GM19324 (cell line): ENCODE data around the gene RNF168.
"Not testable (repeated sequence)": the region's sequence is repeated elsewhere in the genome, so short reads cannot be mapped to it uniquely, and the experiment has no call there.

ENCODE experiments used
- ATAC-seq: cut with Tn5 transposase; IDR thresholded peaks from one replicate; pipeline ENCODE4 v1.9.1; 2021; ENCODE audit warnings: mild to moderate bottlenecking, moderate library complexity; ENCODE audit not compliant: unreplicated experiment, low FRiP score

Gene RNF168, protein sequence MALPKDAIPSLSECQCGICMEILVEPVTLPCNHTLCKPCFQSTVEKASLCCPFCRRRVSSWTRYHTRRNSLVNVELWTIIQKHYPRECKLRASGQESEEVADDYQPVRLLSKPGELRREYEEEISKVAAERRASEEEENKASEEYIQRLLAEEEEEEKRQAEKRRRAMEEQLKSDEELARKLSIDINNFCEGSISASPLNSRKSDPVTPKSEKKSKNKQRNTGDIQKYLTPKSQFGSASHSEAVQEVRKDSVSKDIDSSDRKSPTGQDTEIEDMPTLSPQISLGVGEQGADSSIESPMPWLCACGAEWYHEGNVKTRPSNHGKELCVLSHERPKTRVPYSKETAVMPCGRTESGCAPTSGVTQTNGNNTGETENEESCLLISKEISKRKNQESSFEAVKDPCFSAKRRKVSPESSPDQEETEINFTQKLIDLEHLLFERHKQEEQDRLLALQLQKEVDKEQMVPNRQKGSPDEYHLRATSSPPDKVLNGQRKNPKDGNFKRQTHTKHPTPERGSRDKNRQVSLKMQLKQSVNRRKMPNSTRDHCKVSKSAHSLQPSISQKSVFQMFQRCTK

DNA sequence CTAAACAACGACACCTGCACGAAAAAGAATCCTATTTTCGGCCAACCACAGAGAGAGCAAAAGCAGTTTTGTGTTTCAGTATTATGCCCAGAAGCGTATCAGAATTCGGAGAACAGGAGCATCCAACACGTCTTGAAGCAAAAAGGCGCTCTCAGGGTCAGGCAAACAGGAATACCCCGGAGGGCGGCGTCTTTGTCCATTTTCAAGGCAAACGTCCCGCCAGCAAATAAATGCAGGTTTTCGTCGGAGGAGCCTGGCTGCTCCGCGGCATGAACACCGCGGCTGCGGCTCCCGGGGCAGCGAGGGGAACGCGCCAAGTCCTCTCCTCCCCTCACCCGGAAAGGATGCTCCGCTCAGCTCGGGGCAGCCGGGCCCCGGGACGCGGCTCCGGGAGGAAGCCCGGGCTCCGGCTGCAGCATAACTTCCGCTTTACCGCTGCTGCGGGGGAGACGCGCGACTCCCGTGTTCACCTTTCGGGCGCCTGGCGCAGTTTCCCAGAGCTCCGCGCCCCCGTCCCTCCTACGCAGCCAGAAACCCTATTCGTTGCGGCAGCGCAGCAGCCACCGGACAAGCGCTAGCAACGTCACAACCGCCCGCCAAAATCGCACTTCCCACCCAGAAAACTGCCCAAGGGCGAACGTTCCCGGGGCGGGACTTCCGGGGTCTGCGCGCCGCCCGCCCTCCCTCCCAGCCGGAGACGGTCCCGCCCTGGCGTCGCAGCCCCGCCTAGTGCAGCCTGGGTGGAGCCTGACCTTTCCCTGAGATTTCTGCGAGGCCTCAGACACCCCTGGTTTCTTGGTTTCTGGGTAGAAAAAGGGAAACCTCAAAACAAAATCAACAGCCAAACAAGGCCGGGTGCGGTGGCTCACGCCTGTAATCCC, at the start of gene RNF168:
RNF168 (minus strand) TSS at position 573 of the 881 bp plus-strand sequence. CDS start 595 bp downstream, outside the sequence.
- ATAC-seq: peak; percentile 85

DNA sequence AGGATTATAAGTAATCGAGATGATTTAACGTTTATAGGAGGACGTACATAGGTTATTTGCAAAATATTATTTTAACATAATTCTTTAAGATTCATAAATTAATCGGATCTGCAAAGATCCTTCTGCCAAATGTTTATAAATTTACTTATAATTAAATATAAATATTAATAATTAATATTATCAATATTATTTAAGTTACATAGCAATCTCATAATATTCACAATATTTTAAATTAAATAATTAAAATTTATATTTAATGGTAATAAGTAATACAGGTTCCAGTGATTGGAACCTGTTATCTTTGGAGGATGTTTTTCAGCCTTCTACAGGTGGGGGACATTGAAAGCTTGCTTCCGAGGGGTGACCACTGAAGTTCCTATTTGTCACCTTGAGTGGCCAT, 48.7 kb upstream of the RNF168 start:
- no peak for ATAC-seq

DNA sequence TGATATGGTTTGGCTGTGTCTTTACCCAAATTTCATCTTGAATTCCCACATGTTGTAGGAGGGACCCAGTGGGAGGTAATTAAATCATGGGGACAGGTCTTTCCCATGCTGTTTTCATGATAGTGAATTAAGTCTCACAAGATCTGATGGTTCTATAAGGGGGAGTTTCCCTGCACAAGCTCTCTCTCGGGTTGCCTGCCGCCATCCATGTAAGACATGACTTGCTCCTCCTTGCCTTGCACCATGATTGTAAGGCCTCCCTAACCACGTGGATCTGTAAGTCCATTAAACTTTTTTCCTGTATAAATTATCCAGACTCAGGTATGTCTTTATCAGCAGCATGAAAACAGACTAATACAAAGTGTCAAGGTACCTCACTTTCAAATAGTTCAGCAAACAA, 46.6 kb upstream of the RNF168 start:
- ATAC-seq: not testable (repeated sequence)

DNA sequence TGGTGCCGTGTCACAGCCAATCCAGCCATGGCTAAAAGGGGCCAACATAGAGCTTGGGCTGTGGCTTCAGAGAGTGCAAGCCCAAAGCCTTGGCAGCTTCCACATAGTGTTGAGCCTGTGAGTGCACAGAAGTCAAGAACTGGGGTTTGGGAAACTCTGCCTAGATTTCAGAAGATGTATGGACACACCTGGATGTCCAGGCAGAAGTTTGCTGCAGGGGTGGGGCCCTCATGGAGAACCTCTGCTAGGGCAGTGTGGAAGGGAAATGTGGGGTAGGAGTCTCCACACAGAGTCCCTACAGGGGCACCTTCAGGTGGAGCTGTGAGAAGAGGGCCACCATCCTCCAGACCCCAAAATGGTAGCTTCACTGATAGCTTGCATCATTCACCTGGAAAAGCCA, 45.7 kb upstream of the RNF168 start:
- ATAC-seq: not testable (repeated sequence)

DNA sequence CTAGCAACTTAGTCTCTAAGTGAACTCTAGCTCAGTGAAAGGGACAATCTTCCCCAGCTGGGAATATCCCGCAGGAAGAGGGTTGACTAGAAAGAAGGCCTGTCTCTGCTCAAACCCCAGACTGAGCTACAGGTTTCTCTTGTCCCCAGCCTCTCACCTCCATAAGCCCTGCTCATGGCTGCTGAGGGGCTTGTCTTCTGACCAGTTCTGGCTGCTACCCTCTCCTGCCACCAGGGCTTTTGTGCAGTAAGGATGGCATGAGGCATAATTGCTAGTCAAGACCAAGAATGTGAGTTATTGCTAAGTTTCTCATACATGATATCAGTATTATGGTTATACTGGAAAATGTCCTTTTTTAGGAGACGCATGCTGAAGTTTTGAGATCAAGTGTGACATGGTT, 43.5 kb upstream of the RNF168 start:
- ATAC-seq: no peak

DNA sequence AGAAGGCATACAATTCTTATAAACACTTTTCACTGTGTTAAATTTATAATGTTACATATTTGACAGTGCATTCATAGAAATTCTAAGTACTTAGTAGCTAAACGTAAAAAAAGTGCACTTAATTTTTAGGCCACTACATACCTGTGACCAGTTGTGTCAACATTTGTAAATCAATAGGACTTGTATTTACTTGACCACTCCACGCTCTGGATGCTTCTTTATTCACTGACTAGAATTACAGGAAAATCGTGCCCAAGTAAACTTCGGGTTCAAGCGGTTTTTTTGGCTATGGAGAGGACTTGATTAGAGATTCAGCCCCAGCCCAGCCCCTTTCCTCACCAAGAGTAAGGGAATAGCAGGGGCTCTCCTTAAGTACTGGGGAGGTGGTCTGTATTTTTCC, 43.0 kb upstream of the RNF168 start:
- no peak for ATAC-seq

DNA sequence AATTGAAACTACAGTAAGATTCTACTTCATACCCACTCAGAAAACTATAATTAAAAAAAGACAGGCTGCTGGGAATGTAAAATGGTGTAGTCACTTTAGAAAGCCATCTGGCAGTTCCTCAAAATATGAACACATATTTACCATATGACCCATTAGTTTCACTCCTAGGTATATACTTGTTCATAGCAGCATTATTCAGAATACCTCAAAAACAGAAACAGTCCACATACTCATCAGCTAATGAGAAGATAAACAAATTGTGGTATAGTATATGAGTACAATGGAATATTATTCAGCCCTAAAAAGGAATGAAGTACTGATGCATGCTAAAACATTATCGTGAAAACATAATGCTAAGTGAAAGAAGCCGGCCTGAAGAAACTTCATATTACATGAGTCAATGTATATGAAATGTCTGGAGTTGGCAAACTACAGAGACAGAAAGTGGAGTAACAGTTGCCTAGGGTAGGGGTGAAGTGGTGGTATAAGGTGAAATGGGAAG, 41.0 kb upstream of the RNF168 start:
- no peak for ATAC-seq

DNA sequence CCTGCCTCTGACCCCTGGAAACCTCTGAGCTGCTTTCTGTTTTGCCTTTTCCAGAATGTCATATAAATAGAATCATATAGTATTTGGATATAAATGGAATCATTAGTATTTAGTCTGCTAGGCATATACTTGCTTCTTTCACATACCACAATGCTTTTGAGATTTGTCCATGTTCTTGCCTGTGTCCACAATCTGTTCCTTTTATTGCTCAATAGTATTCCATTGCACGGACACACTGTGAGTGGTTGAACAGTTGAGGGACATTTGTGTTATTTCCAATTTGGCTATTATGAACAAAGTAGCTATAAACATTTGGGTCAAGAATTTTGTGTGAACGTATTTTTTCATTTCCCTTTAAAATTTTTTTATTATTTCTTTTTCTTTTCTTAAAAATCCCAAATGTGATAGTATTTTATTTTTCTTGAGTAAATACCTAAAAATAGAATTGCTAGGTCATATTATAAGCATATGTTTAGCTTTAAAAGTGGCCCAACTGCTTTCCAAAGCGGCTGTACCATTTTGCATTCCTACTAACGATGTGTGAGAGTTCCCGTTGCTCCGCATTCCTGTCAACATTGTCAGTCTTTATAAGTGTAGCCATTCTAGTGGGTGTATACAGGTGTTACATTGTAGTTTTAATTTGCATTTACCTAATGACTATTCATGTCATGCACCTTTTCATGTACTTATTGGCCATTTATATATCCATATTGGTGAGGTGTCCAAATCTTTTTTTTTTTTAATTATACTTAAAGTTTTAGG, 38.3 kb upstream of the RNF168 start:
- no peak for ATAC-seq

DNA sequence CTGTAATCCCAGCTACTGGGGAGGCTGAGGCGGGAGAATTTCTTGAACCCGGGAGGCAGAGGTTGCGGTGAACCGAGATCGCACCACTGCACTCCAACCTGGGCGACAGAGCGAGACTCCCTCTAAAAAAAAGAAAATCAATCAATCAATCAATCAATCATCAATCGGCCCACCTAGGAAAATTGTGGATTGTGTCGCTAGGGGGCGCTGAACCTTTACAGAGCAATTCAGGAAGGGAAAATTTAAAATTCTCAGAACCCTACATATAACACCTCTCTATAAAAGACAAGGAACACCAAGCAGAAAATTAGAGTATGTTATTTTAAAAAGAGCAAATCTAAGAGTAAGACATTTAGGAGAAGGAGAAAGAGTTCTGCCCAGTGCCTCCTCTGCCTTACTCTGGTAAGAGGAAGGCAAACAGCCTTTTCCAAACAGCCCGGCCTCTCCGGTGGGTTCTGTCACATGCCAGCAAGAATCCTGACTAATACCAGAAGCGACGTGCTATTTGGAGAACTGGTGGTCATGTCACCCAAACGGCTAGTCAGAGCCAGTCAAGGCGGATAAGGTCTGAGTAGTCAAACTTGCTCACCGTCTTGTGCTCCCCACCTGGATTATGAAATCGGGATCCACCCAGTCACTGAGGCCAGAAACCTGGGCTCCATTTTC, 33.9 kb upstream of the RNF168 start:
- ATAC-seq: no peak

DNA sequence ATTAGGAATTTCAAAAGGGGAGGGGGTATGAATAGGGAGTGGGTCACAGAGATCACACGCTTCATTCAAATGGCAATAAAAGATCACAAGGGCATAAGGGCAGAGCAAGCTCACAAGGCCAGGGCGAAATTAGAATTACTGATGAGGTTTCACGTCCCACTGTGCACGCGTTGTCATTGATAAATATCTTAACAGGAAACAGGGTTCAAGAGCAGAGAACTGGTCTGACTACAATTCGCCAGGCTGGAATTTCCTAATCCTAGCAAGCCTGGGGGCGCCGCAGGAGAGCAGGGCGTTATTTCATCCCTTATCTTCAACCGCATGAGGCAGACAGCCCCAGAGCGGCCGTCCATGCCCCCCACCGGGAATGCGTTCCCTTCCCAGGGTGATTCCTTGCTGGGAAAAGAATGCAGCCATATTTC, 29.7 kb upstream of the RNF168 start:
- ATAC-seq: no peak

DNA sequence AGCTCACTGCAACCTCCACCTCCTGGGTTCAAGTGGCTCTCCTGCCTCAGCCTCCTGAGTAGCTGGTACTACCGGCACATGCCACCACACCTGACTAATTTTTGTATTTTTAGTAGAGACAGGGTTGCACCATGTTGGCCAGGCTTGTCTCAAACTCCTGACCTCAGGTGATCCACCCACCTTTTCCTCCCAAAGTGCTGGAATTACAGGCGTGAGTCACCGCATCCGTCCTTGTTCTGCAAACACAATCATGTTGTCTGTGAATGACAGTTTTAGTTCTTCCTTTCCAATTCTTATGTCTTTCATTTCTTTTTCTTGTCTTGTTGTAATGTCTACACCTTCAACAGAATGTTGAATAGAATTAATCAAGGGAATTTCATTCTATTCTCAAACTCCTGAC, 27.9 kb upstream of the RNF168 start:
- no peak for ATAC-seq

DNA sequence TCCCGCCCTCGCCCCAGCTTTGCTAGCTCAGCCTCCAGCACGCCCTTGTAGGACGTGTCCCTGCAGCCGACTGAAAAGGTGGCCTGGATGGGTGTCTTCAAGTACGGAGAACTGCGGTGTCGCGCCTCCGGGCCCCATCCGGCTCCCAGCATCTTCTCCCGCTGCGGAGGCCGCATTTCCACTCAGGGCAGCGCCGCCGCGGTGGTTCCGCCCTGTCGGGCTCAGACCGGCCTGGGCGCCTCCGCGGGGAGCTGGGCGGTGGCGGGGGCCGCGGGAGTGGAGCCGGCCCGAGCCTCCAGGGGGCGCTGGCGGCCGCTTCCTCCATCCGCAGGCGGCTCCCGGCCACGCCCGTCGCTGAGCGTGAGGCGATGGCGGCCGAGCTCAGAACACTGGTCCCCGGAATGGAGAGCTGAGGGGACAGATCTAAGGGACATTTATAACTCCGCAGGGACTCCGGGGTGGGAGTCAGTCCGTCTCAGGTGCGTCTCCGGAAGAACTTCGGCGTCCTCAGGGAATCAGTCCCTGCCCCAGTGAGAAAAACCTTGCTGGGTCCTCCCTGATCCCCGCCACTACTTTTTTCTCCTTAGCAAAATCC, 25.2 kb upstream of the RNF168 start:
- peak; percentile 78 for ATAC-seq

DNA sequence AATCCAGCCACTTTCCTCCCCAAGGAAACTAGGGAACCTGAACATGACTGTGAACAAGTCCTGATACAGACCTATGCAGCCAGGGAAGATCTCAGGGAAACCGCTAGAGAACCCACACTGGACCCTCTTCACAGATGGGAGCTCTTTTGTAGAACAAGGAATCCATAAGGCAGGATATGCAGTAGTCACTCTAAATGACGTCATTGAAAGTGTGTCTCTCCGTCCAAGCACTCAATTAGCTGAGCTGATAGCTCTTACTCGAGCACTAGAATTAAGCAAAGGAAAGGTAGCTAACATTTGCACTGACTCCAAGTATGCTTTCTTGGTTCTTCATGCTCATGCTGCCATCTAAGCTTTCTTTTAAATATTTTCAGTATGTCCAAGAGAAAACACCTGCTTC, 21.6 kb upstream of the RNF168 start:
- ATAC-seq: no peak

DNA sequence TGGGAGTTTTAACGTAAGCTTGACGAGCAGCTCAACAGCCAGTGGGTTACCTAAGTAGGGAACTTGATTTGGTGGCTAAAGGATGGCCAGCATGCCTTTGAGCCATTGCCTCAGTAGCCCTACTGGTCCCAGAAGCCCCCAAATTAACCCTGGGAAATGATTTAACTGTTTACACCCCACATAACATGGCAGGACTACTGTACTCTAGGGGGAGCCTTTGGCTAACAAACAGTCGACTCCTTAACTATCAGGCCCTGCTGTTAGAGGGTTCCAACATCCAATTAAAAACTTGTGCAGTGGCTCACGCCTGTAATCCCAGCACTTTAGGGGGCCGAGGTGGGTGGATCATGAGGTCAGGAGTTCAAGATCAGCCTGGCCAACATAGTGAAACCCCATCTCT, 21.0 kb upstream of the RNF168 start:
- no peak for ATAC-seq

DNA sequence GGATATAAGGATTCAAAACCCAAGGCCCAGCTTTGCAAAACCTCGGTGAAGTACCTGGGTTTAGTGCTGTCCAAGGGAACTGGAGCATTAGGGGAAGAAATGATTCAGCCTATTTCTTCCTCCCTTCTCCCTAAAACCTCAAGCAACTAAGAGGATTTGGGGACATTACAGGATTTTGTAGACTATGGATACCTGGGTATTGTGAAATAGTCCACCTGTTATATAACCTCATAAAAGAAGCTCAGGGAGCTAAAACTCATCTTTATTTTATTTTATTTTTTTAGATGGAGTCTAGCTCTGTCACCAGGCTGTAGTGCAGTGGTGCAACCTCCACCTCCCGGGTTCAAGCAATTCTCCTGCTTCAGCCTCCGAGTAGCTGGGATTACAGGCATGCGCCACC, 20.3 kb upstream of the RNF168 start:
- no peak for ATAC-seq

DNA sequence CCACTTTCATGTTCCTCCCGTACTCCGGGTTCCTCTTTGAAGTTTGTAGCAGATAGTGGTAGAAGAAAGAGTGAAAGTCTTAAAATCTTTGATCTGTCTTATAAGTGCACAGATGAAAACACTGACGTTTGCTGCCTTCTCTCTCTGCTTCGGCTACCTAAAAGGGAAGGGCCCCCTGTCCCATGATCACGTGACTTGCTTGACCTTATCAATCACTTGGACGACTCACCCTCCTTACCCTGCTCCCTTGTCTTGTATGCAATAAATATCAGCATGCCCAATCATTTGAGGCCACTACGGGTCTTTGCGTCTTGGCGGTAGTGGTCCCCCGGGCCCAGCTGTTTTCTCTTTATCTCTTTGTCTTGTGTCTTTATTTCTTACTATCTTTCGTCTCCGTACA, 17.7 kb upstream of the RNF168 start:
- not testable (repeated sequence) for ATAC-seq

DNA sequence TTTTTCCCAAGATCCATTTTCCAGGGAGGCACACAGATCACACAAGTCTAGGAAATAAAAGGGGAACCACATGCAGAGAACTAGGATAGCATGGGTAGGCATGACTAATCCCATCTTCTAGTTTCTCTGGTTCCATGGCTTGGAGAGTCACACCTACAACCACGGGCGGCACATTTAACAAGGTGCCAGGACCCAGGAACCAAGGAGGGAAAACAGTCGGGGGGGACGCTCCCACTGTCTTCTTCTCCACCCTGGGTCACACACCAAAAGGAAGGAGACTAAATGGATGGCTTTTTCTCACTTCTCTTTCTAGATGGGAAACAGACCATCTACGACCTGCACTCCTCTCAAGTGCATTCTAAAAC, 16.1 kb upstream of the RNF168 start:
- no peak for ATAC-seq

DNA sequence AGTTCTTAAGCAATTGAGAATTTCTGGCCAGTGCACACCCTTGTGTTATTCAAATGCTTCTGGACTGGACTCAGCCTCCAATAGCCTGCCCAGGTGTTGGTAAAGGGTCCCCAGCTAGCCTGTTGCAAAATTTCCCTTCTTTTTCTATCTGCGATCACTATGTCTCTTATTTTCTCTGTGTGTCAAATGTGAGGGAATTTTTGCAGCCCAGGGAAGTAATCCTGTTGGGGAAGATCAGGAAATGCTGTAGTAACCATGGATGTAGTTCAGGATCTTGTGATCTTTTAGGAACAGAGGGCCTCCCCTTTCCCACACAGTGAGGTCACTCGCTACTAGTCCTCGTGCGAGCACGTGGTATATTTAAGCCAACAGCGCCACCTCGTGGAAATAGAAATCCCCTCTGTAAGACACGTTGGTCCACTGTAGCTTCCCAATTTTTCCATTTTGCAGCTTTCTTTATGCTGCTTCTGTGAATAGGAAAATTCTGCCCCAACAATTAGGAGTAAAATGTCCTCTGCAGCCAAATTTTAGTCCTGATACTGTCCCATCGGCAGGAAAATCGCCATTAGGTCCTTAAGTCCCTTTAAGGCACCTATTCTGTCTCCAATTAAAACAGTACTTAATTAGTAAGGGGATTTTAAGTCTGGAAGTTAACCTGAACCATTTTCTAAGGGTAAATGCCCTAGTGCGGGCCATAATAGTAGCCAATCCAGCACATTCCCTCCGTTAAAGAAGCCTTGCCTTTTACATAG, 15.6 kb upstream of the RNF168 start:
- no peak for ATAC-seq

DNA sequence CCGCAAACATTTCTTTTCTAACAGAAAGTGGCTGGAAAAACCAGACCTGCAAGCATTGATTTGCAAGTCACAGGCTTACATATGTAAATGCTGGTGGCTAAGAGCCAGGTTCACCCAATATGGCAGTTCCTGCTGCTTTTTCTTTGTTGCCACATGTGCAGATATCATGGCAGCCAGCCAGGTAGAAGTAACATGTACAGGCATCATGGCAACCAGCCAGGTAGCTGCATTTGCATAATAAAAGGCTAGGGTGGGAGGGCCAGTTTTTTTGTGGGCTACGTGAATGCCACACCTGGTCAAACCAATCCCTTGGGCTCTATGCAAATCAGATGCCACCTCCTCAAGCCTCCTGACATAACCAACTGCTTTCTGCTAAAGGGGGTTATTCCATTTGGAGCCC, 14.4 kb upstream of the RNF168 start:
- no peak for ATAC-seq
